ENCODE results near the gene PLEK. TPM values are rescaled to one million over a fixed set of nuclear protein-coding genes. Genes with fewer than 3 reads are reported as not detected.

PLEK gene
- total RNA-seq, 3 donors from 2014 or later (not counting 1 experiment from before 2014, with no cell fraction given) = 307 to 368 (median 333) TPM

GRCh38 chr2:68367953-68368653, 3.0 kb downstream of the PLEK start:
- Histone ChIP-seq H3K9me3 (ENCODE audit: control insufficient read depth, insufficient read depth, low read length) (no peaks in the 10 kb centered on the region), H3K4me1 (ENCODE audit: control insufficient read depth, insufficient read depth, low read length) (peaks cover 52% of the 10 kb centered on the region), H3K4me3 (ENCODE audit: low read length) (peak overlapping the region; percentile 80), H3K27me3 (ENCODE audit: control insufficient read depth, insufficient read depth, low read length) (no peaks in the 10 kb centered on the region), H3K27ac (ENCODE audit: low read length) (peak overlapping the region; percentile 58), H3K36me3 (ENCODE audit: control insufficient read depth, insufficient read depth, low read length) (peaks cover 33% of the 10 kb centered on the region)
- intact Hi-C loops (cut with micrococcal nuclease) = loop anchor here (5.0 to 10.0 kb wide), 3 partner anchors 116 to 399 kb away; partner anchors contain the start of gene PPP3R1
- Mint-ChIP-seq H3K4me1 (peaks cover 89 to 90% of the 10 kb centered on the region in 2 donors), H3K36me3 (peaks cover 26% of the 10 kb centered on the region), H3K9me3 (no peaks in the 10 kb centered on the region), H3K27ac (peak overlapping the region; percentile 95 to 97), H3K27me3 (ENCODE audit: low read depth in 2 of 2) (no peaks in the 10 kb centered on the region), H3K4me3 (peak overlapping the region; percentile 94)
- no peak for DNase-seq
- WGBS (ENCODE audit: insufficient coverage) = 23% methylated on average over 4 of the region's 5 CpGs
- TF ChIP-seq CTCF (IDR thresholded peaks at IDR 0.05) = no peak
- no peak for ATAC-seq

GRCh38 chr2:68368654-68369336, 3.7 kb downstream of the PLEK start:
- WGBS (ENCODE audit: insufficient coverage) = 51% methylated on average over 5 of the region's 6 CpGs
- H3K4me1 Mint-ChIP-seq = peaks cover 89 to 90% of the 10 kb centered on the region in 2 donors
- H3K9me3 Mint-ChIP-seq = no peaks in the 10 kb centered on the region
- Histone ChIP-seq H3K27me3 (ENCODE audit: control insufficient read depth, insufficient read depth, low read length) (no peaks in the 10 kb centered on the region), H3K27ac (ENCODE audit: low read length) (peak overlapping the region; percentile 58), H3K4me1 (ENCODE audit: control insufficient read depth, insufficient read depth, low read length) (peaks cover 53% of the 10 kb centered on the region), H3K36me3 (ENCODE audit: control insufficient read depth, insufficient read depth, low read length) (peaks cover 35% of the 10 kb centered on the region), H3K9me3 (ENCODE audit: control insufficient read depth, insufficient read depth, low read length) (no peaks in the 10 kb centered on the region), H3K4me3 (ENCODE audit: low read length) (peak overlapping the region; percentile 80)
- peaks cover 26% of the 10 kb centered on the region for H3K36me3 Mint-ChIP-seq
- H3K27me3 Mint-ChIP-seq (ENCODE audit: low read depth in 2 of 2) = no peaks in the 10 kb centered on the region
- intact Hi-C loops (cut with micrococcal nuclease) = loop anchor here (5.0 to 10.0 kb wide), 3 partner anchors 116 to 399 kb away; partner anchors contain the start of gene PPP3R1
- peak overlapping the region; percentile 94 for H3K4me3 Mint-ChIP-seq
- peak overlapping the region; percentile 95 to 97 for H3K27ac Mint-ChIP-seq
- TF ChIP-seq CTCF (IDR thresholded peaks at IDR 0.05) = no peak
- DNase-seq (no peak), ATAC-seq (peak in 1 of 3 donors; percentile 16)

DNA sequence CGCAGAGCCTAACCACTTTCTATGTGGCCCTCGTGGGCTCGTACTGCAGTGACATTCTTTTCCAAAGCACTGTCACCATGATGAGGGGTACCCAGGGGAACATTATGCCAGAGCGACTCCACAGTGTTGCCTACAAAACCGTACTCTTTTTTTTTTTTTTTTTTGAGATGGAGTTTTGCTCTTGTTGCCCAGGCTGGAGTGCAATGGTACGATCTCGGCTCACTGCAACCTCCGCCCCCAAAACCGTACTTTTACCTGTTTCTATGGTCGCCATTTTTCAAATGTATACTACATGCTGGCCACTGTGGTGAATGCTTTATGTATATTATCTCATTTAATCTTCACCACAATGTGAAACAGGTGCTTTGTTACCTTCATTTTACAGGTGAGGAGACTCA, 4.3 kb downstream of the PLEK start:
- Mint-ChIP-seq H3K27ac (peak overlapping the region; percentile 95 to 97), H3K36me3 (peaks cover 26% of the 10 kb centered on the region), H3K27me3 (ENCODE audit: low read depth in 2 of 2) (no peaks in the 10 kb centered on the region), H3K4me3 (peak overlapping the region; percentile 94), H3K9me3 (no peaks in the 10 kb centered on the region), H3K4me1 (peaks cover 89 to 90% of the 10 kb centered on the region in 2 donors)
- H3K4me1 ChIP-seq (ENCODE audit: control insufficient read depth, insufficient read depth, low read length) = peaks cover 47% of the 10 kb centered on the region
- H3K4me3 ChIP-seq (ENCODE audit: low read length) = peak overlapping the region; percentile 80
- no peaks in the 10 kb centered on the region for H3K9me3 ChIP-seq (ENCODE audit: control insufficient read depth, insufficient read depth, low read length)
- H3K27me3 ChIP-seq (ENCODE audit: control insufficient read depth, insufficient read depth, low read length) = no peaks in the 10 kb centered on the region
- whole genome bisulfite sequencing (ENCODE audit: insufficient coverage) = 53% methylated on average over 4 of the region's 10 CpGs
- H3K36me3 ChIP-seq (ENCODE audit: control insufficient read depth, insufficient read depth, low read length) = peaks cover 38% of the 10 kb centered on the region
- H3K27ac ChIP-seq (ENCODE audit: low read length) = peak overlapping the region; percentile 58
- DNase-seq (no peak), ATAC-seq (no peak)
- no peak for TF ChIP-seq CTCF (IDR thresholded peaks at IDR 0.05)
- intact Hi-C loops (cut with micrococcal nuclease) = loop anchor here (5.0 to 10.0 kb wide), 3 partner anchors 117 to 398 kb away; partner anchors contain the start of gene PPP3R1

Measured in natural killer cell (primary cell).